Measurements from ENCODE around the gene IL36RN. TPM values are rescaled to one million over a fixed set of nuclear protein-coding genes. Genes with fewer than 3 reads are reported as not detected.
A peak's percentile ranks its signal among the peaks of the same experiment; 100 is the strongest.

Gene IL36RN
- total and polyA plus RNA-seq, 4 donors, result not detected

GRCh38 chr2:113039158-113039557, 19.8 kb upstream of the IL36RN start:
- Histone ChIP-seq H3K4me3 (ENCODE audit: low read depth in 1 of 3, low read length in 3 of 3) (no peak overlapping the region), H3K4me1 (ENCODE audit: control insufficient read depth in 4 of 4, insufficient read depth in 4 of 4, low read length in 3 of 4) (peaks cover 3 to 16% (median 12%) of the 10 kb centered on the region in 4 donors), H3K27ac (ENCODE audit: low read depth in 1 of 2, low read length in 2 of 2) (no peak overlapping the region), H3K27me3 (ENCODE audit: control insufficient read depth in 4 of 4, insufficient read depth in 4 of 4, low read length in 3 of 4) (no peaks in the 10 kb centered on the region), H3K9me3 (ENCODE audit: control insufficient read depth in 4 of 4, low read length in 3 of 4) (no peaks in the 10 kb centered on the region), H3K9ac (ENCODE audit: low read depth in 1 of 2, low read length in 2 of 2) (peak overlapping the region in 1 of 2 donors; percentile 33), H3K36me3 (ENCODE audit: control insufficient read depth in 4 of 4, insufficient read depth in 3 of 4, low read depth in 1 of 4, low read length in 3 of 4) (no peaks in the 10 kb centered on the region)
- WGBS, result 57% methylated on average over 2 of the region's 2 CpGs
- no peak for TF ChIP-seq EGR1 (IDR thresholded peaks at IDR 0.05; ENCODE audit: low read depth in 2 of 2)
- no peak for TF ChIP-seq ATF3 (IDR thresholded peaks at IDR 0.05)
- peak; percentile 29 for TF ChIP-seq SP1 (IDR thresholded peaks at IDR 0.05)
- TF ChIP-seq MAX (IDR thresholded peaks at IDR 0.05), result peak; percentile 15
- peak in 1 of 2 donors; percentile 25 for TF ChIP-seq RXRA (IDR thresholded peaks at IDR 0.05)
- DNase-seq (ENCODE audit: low spot score), result no peak

- no peak for TF ChIP-seq SP1 (IDR thresholded peaks at IDR 0.05)
- H3K36me3 ChIP-seq (ENCODE audit: control insufficient read depth in 4 of 4, insufficient read depth in 3 of 4, low read depth in 1 of 4, low read length in 3 of 4), result no peaks in the 10 kb centered on the region
- peak overlapping the region in 1 of 2 donors; percentile 33 for H3K9ac ChIP-seq (ENCODE audit: low read depth in 1 of 2, low read length in 2 of 2)
- H3K27me3 ChIP-seq (ENCODE audit: control insufficient read depth in 4 of 4, insufficient read depth in 4 of 4, low read length in 3 of 4), result no peaks in the 10 kb centered on the region
- no peak overlapping the region for H3K4me3 ChIP-seq (ENCODE audit: low read depth in 1 of 3, low read length in 3 of 3)
- H3K27ac ChIP-seq (ENCODE audit: low read depth in 1 of 2, low read length in 2 of 2), result no peak overlapping the region
- DNase-seq (ENCODE audit: low spot score), result no peak
- 35% methylated on average over 5 of the region's 5 CpGs for WGBS
- H3K9me3 ChIP-seq (ENCODE audit: control insufficient read depth in 4 of 4, low read length in 3 of 4), result no peaks in the 10 kb centered on the region
- H3K4me1 ChIP-seq (ENCODE audit: control insufficient read depth in 4 of 4, insufficient read depth in 4 of 4, low read length in 3 of 4), result peaks cover 3 to 16% (median 12%) of the 10 kb centered on the region in 4 donors
These were observed 19.3 kb upstream of the IL36RN start for GRCh38 chr2:113039719-113040118.

GRCh38 chr2:113041871-113042270, 17.1 kb upstream of the IL36RN start:
- Histone ChIP-seq H3K4me1 (ENCODE audit: control insufficient read depth in 4 of 4, insufficient read depth in 4 of 4, low read length in 3 of 4) (peaks cover 3 to 16% (median 12%) of the 10 kb centered on the region in 4 donors), H3K9ac (ENCODE audit: low read depth in 1 of 2, low read length in 2 of 2) (no peak overlapping the region), H3K36me3 (ENCODE audit: control insufficient read depth in 4 of 4, insufficient read depth in 3 of 4, low read depth in 1 of 4, low read length in 3 of 4) (no peaks in the 10 kb centered on the region), H3K27ac (ENCODE audit: low read depth in 1 of 2, low read length in 2 of 2) (no peak overlapping the region), H3K4me3 (ENCODE audit: low read depth in 1 of 3, low read length in 3 of 3) (no peak overlapping the region), H3K9me3 (ENCODE audit: control insufficient read depth in 4 of 4, low read length in 3 of 4) (no peaks in the 10 kb centered on the region), H3K27me3 (ENCODE audit: control insufficient read depth in 4 of 4, insufficient read depth in 4 of 4, low read length in 3 of 4) (no peaks in the 10 kb centered on the region)
- WGBS, result 86% methylated on average over 5 of the region's 5 CpGs
- no peak for TF ChIP-seq TAF1 (conservative IDR thresholded peaks at IDR 0.05)
- no peak for TF ChIP-seq RXRA (IDR thresholded peaks at IDR 0.05)
- TF ChIP-seq MAX (IDR thresholded peaks at IDR 0.05), result no peak
- TF ChIP-seq JUND (IDR thresholded peaks at IDR 0.05), result no peak
- TF ChIP-seq EGR1 (IDR thresholded peaks at IDR 0.05; ENCODE audit: low read depth in 2 of 2), result no peak
- TF ChIP-seq GABPA (IDR thresholded peaks at IDR 0.05 in 1 of 2, conservative IDR thresholded peaks at IDR 0.05 in 1 of 2), result no peak
- no peak for TF ChIP-seq FOXA2 (IDR thresholded peaks at IDR 0.05)
- TF ChIP-seq ZBTB33 (IDR thresholded peaks at IDR 0.05), result no peak
- TF ChIP-seq ATF3 (IDR thresholded peaks at IDR 0.05), result no peak
- no peak for DNase-seq (ENCODE audit: low spot score)

Data from liver (tissue), 9 donors.